Mononuclear cell (primary cell): ENCODE results near the gene SYNPO2. TPM values are rescaled to one million over a fixed set of nuclear protein-coding genes. Genes with fewer than 3 reads are reported as not detected.

ENCODE experiments used
- H3K27me3 ChIP-seq: 2 replicates; pipeline ENCODE4 v1.6.0; 2011; ENCODE audit warnings: low read length, control low read depth; ENCODE audit not compliant: insufficient read depth
- H3K4me1 ChIP-seq: 2 replicates; pipeline ENCODE4 v1.5.1; 2011; ENCODE audit warnings: mild to moderate bottlenecking, low read length, control low read depth; ENCODE audit not compliant: insufficient read depth
- H3K4me3 ChIP-seq: 2 replicates; pipeline ENCODE4 v1.5.1; 2011; ENCODE audit warnings: mild to moderate bottlenecking, low read length, moderate library complexity
- H3K9me3 ChIP-seq: 2 replicates; pipeline ENCODE4 v1.5.1; 2011; ENCODE audit warnings: low read depth, mild to moderate bottlenecking, control low read depth, low read length
- total RNA-seq: library from RNA; depleted of rRNA; stranded (reverse); fragments of >200 nt; gene quantifications from one replicate; pipeline ENCODE4 v1.2.3, GENCODE V29; 2012

The SYNPO2 gene
- total RNA-seq, 1 donor, result 2.9 TPM

DNA sequence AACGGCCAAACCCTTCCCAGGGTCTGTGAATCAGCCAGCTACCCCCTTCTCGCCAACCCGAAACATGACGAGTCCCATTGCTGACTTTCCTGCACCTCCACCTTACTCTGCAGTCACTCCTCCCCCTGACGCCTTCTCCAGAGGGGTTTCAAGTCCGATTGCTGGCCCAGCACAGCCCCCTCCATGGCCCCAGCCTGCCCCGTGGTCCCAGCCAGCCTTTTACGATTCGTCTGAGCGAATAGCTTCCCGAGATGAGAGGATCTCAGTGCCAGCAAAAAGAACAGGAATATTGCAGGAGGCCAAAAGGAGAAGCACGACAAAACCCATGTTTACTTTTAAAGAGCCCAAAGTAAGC lies 141.9 kb downstream of the SYNPO2 start:
- no peaks in the 10 kb centered on the region for H3K9me3 ChIP-seq
- peaks cover 10% of the 10 kb centered on the region for H3K4me1 ChIP-seq
- H3K27me3 ChIP-seq, result no peaks in the 10 kb centered on the region

DNA sequence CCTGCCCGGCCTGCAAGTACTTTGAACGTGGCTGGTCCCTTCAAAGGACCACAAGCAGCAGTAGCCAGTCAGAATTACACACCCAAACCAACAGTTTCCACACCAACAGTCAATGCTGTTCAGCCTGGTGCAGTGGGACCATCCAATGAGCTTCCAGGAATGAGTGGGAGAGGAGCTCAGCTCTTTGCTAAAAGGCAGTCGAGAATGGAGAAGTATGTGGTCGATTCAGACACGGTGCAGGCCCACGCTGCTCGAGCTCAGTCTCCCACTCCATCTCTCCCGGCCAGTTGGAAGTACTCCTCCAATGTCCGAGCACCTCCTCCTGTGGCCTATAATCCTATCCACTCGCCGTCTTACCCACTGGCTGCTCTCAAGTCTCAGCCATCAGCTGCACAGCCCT lies 142.6 kb downstream of the SYNPO2 start:
- Histone ChIP-seq H3K9me3 (no peaks in the 10 kb centered on the region), H3K4me1 (peaks cover 10% of the 10 kb centered on the region), H3K27me3 (no peaks in the 10 kb centered on the region), H3K4me3 (no peak overlapping the region)

More for the DNA sequence above, 141.9 kb downstream of the SYNPO2 start:
- no peak overlapping the region for H3K4me3 ChIP-seq

- H3K27me3 ChIP-seq, result no peaks in the 10 kb centered on the region
- H3K4me1 ChIP-seq, result no peaks in the 10 kb centered on the region
- no peaks in the 10 kb centered on the region for H3K9me3 ChIP-seq
- no peak overlapping the region for H3K4me3 ChIP-seq
Observed at GRCh38 chr4:119032921-119033685, 144.4 kb downstream of the SYNPO2 start.

- H3K9me3 ChIP-seq, result no peaks in the 10 kb centered on the region
- H3K4me3 ChIP-seq, result no peak overlapping the region
- H3K4me1 ChIP-seq, result peaks cover 5% of the 10 kb centered on the region
- H3K27me3 ChIP-seq, result no peaks in the 10 kb centered on the region
Observed at GRCh38 chr4:119034276-119035008, 145.8 kb downstream of the SYNPO2 start.

- no peaks in the 10 kb centered on the region for H3K9me3 ChIP-seq
Observed at GRCh38 chr4:119035951-119036737, 147.5 kb downstream of the SYNPO2 start.

DNA sequence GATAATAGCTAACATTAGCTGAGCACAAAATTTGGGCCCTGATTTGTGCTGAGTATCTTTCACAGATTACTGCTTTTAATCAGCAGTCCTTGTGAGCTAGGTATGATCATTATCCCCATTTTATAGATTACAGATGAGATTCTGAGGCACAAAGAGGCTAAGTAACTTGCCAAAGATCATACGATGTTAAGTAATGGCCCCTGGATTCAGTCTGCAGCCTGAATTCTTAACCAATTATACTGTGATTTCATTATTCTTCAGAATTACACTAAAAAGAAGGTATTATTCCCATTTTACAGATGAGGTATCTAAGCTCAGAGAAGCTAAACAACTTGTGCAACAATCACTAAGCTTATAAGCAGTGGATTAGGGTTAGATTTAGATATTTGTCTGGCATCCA lies 149.1 kb downstream of the SYNPO2 start:
- H3K4me3 ChIP-seq, result no peak overlapping the region
- peaks cover 5% of the 10 kb centered on the region for H3K4me1 ChIP-seq
- no peaks in the 10 kb centered on the region for H3K9me3 ChIP-seq
- H3K27me3 ChIP-seq, result no peaks in the 10 kb centered on the region

More at GRCh38 chr4:119035951-119036737, 147.5 kb downstream of the SYNPO2 start:
- H3K4me3 ChIP-seq, result no peak overlapping the region
- H3K27me3 ChIP-seq, result no peaks in the 10 kb centered on the region
- H3K4me1 ChIP-seq, result peaks cover 5% of the 10 kb centered on the region

DNA sequence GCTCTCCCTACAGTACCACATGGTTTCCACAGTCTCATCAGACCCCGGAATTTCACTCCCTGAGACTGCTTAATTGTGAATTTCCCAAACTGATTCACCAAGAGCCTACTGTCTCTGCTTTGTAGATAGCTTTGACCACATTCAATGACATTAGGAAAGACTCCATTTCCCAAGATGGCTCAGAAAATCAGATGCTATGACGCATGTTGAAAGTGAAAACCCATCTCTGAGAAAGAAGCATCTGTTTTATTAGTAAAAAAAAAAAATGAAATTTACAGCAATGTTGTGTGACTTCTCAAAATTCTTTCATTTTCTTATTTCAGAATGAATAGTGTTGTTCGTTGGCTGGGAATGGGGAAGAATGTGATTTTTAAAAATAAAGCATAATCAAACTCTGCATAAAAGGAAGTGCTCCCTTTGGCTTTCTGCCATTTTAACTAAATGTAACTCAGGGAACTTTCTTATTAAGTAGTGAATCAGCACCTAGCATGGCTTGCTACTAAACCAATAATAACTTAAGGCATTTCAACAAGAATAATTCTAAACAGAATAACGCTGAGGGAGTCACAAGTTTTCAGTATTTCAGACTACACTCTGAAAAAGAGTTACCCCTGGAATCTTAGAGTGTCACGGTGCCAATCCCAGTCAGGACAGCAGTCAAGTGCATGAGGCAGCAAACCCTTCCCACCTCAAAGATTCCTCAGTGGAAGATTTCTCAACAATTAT lies 149.6 kb downstream of the SYNPO2 start:
- H3K4me3 ChIP-seq, result no peak overlapping the region
- no peaks in the 10 kb centered on the region for H3K27me3 ChIP-seq
- H3K4me1 ChIP-seq, result peaks cover 5% of the 10 kb centered on the region
- no peaks in the 10 kb centered on the region for H3K9me3 ChIP-seq

DNA sequence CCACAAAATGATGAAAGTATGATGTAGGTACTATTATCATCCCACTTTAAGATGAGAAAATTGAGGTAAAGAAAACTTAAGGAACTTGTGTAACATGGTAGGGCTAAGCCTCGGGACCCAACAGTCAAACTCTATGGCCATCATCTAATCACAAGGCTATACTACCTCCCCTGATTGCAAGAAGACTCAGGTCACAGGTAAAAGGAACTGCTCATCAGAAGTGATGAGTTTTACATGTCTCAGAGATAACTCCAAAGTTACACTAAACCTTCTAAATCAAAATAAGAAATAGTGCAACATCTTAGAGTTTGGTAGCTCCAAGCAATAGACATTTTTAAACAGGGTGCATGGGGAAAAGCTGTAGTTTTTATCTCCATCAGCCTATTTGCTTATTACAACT lies 150.5 kb downstream of the SYNPO2 start:
- Histone ChIP-seq H3K4me1 (peaks cover 5% of the 10 kb centered on the region), H3K27me3 (no peaks in the 10 kb centered on the region), H3K9me3 (no peaks in the 10 kb centered on the region), H3K4me3 (no peak overlapping the region)

DNA sequence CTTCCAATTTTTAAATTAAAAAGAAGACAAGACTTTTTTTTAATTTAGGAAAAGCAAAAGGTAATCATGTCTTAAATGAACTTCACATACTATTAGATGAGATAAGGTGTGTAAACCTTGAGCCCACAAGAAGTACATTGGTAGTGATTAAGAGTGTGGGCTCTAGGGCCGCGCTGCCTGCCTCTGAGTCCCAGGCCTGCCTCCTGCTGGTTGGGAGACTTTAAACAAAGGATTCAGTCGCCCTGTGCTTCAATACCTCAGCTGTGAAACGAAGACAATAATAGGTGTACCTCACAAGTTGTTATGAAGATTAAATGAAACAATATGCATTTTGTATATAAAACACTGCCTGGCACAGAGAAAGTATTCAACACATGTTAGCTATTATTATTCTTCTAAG lies 151.1 kb downstream of the SYNPO2 start:
- peaks cover 5% of the 10 kb centered on the region for H3K4me1 ChIP-seq

DNA sequence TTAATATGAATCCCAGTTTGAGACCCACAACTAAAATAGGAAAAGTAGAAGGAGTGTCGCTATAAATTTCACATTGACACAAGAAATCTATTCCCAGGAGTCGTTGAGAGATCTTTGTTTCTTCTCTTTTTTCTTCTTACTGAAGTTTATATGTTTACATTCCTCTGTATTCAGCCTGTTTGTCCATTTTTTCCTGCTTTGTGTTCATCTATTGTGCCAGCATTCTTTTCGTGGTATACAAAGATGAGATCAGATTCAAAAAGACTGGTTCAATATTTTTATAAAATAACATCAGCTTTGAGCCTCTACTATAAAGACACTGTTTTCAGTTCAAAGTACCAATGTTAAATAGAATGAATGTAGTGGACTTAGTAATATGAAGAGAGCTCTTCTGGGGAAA lies 151.6 kb downstream of the SYNPO2 start:
- Histone ChIP-seq H3K4me1 (peaks cover 5% of the 10 kb centered on the region), H3K9me3 (no peaks in the 10 kb centered on the region), H3K27me3 (no peaks in the 10 kb centered on the region), H3K4me3 (no peak overlapping the region)

More for the DNA sequence above, 151.1 kb downstream of the SYNPO2 start:
- no peaks in the 10 kb centered on the region for H3K9me3 ChIP-seq
- H3K27me3 ChIP-seq, result no peaks in the 10 kb centered on the region
- no peak overlapping the region for H3K4me3 ChIP-seq

DNA sequence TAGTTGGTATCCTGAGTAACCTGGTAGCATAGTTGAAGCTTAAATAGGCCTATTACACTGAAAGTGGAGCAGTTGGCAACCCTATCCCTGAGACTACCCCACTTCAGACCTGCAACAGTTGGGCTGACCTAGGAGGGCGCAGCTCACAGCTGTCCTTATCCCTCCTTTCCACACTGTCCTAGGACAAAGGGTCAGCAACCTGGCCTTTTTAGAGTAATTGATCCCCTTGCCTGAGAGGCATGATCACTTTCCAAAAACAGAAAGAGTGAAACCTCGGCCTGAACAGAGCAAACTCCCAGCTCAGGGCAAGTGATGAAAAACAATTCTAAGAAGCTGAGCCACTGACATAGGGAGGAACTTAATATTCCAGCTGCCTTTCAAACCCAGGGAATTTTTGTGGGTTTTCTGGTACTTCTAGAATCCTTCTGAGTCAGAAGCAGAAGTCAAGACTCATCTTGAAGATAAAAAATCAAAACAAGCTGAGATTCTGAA lies 152.1 kb downstream of the SYNPO2 start:
- Histone ChIP-seq H3K4me1 (peaks cover 5% of the 10 kb centered on the region), H3K27me3 (no peaks in the 10 kb centered on the region), H3K9me3 (no peaks in the 10 kb centered on the region), H3K4me3 (no peak overlapping the region)

GRCh38 chr4:119041396-119041795 lies 152.7 kb downstream of the SYNPO2 start:
- Histone ChIP-seq H3K27me3 (no peaks in the 10 kb centered on the region), H3K9me3 (no peaks in the 10 kb centered on the region), H3K4me1 (peaks cover 5% of the 10 kb centered on the region), H3K4me3 (no peak overlapping the region)

DNA sequence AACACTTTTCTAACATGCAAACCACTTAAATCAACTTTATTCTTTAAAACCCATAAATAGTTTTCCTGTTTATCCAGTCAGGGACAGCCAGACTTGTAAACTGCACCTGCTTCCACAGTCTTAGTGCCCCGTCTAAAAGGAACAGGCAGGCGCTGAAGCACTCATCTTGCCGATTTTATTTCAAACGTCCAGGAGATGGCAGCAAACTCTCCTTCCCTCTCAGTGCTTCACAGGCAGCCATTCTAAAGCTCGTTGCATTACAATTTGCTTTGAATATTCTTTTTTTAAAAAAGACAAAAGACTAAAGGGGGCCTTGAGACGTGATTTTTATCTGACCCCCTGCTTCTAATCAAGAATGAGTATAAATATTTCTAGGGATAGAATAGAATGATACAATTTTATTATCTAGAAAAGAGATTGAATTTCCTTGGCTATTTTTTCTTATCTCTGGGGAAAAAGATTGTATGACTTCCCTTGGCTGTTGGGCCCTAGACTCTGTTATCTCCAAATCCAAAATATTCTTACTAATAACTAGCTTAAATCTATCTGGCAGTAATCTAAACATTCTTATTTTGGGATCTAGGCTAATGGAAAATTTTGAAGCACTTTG lies 153.4 kb downstream of the SYNPO2 start:
- Histone ChIP-seq H3K27me3 (no peaks in the 10 kb centered on the region), H3K4me1 (peaks cover 5% of the 10 kb centered on the region), H3K4me3 (no peak overlapping the region), H3K9me3 (no peaks in the 10 kb centered on the region)

DNA sequence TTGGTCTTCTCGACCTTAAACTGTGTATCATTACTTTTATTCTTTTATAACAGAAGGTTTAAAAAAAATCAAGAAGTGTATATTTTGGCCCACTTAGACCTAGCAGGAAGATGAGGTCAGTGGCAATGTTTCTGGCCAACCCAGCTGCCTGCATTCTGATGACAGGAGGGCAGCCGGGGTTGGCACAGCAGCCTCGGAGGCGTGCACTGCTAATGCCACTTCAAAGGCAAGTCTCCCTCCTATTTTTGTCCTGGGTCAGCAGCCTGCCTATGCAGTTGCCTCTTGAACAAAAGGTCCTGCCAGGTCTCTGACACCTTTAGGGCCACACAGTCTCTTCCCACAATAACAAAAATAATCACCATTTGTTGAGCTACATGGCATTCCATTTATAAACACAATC lies 157.6 kb downstream of the SYNPO2 start:
- Histone ChIP-seq H3K27me3 (no peaks in the 10 kb centered on the region), H3K4me3 (no peak overlapping the region), H3K4me1 (no peaks in the 10 kb centered on the region), H3K9me3 (no peaks in the 10 kb centered on the region)
